TTC549 (cell line): Measurements from ENCODE around the gene SDHAF4.
"Not testable (repeated sequence)": the region's sequence is repeated elsewhere in the genome, so short reads cannot be mapped to it uniquely, and the experiment has no call there.

Experiments used
- FAIRE-seq: peaks from 2 replicates; lab custom pipeline; 2012; peaks lifted over from hg19 to GRCh38; lab: Jason Lieb, UNC

The SDHAF4 gene

GRCh38 chr6:70566751-70567382, at the start of gene SDHAF4:
SDHAF4 (plus strand) TSS chr6:70566930; CDS start chr6:70566941, 11 bp downstream.
- no peak for FAIRE-seq

- no peak for FAIRE-seq
Measured at GRCh38 chr6:70518723-70519122, 48.0 kb upstream of the SDHAF4 start.

- FAIRE-seq = peak; percentile 61
Measured at GRCh38 chr6:70520575-70520974, 46.2 kb upstream of the SDHAF4 start.

DNA sequence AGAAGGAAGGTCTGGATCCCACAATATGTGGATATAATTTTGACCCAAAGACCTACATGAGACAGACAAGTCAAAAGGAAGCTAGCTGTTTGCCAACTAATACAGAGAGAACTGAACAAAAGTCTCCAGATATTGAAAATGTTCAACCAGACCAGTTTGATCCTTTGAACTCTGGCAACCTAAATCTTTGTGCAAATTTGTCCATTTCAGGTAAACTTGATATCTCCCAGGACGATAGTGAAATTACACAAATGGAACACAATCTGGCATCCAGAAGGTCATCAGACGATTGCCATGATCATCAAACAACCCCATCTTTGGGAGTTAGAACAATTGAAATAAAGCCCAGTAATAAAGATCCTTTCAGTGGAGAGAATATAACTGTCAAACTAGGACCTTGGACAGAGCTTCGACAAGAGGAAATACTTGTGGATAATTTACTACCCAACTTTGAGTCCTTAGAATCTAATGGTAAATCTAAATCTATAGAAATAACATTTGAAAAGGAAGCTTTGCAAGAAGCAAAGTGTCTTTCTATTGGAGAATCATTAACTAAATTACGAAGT, 41.9 kb upstream of the SDHAF4 start:
- FAIRE-seq = no peak

GRCh38 chr6:70527071-70527737, 39.5 kb upstream of the SDHAF4 start:
- FAIRE-seq = no peak

DNA sequence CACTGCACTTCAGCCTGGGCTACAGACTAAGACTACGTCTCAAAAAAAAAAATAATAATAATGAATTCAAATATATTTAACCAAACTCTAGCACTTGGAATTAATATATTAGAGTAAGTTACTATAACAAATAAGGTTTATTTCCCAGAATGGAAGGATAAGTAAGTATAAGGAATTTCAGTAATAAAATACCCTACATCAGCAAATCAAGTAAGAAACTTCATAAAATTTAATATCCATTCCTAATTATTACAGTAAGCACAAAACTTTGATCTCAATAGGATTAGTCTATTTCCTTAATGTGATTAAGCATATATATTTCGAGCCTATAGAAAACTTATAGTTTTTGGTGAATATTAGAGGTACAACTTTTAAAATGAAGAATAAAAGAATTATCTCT, 36.7 kb upstream of the SDHAF4 start:
- FAIRE-seq = peak; percentile 11

DNA sequence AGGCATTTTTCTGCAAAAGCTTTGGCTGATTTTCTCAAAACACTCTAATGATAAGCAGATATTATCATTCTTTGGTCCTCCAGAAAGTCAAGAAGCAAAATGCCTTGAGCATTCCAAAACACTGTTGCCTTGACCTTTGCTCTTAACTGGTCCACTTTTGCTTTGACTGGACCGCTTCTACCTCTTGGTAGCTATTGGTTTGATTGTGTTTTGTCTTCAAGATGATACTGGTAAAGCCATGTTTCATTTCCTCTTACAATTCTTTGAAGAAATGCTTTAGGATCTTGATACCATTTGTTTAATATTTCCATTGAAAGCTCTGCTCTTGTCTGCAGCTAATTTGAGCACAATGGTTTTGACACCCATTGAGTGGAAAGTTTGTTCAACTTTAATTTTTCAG, 35.6 kb upstream of the SDHAF4 start:
- FAIRE-seq = no peak

- FAIRE-seq = no peak
Measured at GRCh38 chr6:70537266-70537665, 29.5 kb upstream of the SDHAF4 start.

GRCh38 chr6:70538376-70538775, 28.4 kb upstream of the SDHAF4 start:
- no peak for FAIRE-seq

DNA sequence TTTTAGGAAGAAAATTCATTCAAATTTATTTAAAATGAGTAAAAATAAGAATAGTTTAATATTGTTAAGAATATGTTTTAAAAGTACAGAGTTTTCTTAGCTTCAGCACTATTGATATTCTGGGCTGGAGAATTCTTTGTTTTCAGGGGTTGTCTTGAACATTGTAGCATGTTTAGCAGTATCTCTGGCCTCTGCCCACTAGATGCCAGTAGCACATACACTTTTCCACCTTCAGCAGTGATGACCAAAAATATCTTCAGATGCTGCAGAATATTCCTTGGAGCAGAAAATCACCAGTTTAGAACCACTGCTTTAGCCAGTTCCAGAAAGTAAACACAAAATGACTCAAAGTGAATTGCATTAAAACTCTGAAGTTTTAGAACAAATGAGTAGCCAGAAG, 19.4 kb upstream of the SDHAF4 start:
- FAIRE-seq = peak; percentile 57

DNA sequence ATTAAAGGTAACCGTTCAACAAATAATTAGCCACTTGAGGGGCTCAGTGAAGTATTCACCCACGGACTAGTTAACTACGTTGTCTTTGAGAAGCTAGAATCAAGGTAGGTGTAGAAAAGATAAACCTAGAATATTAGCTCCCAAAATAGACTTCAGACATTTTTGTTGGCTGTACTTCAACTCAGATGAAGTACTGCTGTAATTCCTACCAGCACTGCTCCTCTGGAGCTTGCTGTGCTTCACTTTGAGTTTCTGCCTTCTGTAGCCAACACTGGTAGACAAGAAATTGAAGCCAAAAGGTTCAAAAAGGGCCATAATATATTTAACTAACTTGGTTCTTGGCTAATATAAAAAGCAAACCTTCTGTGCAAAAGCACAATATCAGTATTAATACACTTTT, 18.8 kb upstream of the SDHAF4 start:
- no peak for FAIRE-seq

DNA sequence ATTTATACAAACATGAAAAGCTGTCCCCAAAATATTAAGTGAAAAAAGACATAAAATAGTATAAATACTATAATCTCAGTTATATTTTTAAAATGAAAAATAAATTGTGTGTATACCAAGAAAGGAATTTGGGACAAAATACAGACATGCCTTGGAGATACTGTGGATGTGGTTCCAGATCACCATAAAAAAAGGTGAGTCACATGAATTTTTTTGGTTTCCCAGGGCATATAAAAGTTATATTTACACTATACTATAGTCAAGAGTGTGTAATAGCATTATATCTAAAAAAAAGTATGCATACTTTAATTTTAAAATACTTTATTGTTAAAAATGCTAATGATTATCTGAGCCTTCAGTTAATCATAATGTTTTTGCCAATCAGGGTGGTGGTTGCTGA, 17.4 kb upstream of the SDHAF4 start:
- no peak for FAIRE-seq

DNA sequence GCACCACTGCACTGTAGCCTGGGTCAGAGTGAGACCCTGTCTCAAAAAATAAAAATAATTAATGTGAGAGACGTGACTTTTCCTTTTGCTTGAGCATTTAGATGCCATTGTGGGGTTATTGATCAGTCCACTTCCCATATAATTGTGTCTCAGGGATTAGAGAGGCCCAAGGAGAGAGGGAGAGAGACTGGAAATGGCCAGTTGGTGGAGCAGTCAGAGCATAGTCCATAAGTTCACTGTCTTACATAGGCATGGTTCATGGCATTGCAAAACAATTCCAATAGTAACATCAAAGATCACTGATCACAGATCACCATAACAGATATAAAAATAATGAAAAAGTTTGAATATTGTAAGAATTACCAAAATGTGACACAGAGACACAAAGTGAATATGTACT, 15.2 kb upstream of the SDHAF4 start:
- no peak for FAIRE-seq

DNA sequence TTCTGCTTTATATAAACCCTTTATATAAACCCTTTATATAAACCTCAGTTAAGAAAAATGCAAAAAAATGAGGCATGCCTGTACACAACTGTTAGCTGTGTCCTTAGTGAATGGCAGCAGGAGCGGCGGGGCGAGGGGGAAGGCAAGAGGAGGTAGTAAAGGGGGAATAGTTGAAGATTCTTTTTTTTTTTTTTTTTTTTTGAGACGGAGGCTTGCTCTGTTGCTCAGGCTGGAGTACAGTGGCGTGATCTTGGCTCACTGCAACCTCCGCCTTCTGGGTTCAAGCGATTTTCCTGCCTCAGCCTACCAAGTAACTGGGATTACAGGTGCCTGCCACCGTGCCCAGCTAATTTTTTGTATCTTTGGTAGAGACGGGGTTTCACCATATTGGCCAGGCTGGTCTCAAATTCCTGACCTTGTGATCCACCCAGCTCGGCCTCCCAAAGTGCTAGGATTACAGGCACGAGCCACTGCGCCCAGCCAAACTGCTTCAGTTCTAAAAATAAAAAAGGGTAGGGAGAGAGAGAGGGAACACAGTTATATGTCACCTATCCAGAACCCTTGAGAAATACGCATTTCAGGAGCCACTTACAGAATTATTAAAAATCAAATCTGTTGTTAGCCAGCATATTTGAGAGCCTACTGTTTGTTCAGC, 14.3 kb upstream of the SDHAF4 start:
- FAIRE-seq = not testable (repeated sequence)

- FAIRE-seq = no peak
Measured at GRCh38 chr6:70552974-70553373, 13.8 kb upstream of the SDHAF4 start.

DNA sequence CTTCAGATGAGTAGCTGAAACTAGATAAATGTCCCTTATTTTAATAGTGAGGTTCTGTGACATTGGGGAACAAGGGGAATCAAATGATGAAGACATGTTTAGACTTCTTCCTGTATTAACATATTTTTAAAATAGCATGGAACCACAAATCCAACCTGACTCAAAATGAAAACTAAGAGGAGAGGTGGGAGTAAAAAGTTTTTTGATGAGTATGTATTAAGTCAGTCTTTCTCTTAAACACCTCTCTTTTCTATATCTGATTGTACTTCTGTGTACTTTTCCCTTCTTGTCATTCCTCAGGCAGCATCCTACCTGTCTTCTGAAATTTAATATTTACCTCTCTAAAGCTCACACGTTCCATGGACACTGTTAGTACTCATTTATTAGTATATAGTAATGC, 8.7 kb upstream of the SDHAF4 start:
- no peak for FAIRE-seq

DNA sequence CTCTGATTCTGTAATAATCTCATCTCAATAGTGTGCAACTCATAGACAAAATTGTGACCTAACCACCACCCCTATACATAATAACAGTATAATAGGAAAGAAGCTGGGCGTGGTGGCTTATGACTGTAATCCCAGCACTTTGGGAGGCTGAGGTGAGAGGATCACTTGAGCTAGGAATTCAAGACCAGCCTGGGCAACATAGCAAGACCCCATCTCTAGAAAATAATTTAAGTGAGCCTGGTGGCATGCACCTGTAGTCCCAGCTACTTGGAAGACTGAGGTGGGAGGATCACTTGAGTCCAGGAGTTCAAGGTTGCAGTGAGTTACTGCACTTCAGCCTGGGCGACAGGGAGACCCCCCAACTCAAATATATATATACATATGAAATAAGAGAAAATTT, 4.3 kb upstream of the SDHAF4 start:
- FAIRE-seq = not testable (repeated sequence)

DNA sequence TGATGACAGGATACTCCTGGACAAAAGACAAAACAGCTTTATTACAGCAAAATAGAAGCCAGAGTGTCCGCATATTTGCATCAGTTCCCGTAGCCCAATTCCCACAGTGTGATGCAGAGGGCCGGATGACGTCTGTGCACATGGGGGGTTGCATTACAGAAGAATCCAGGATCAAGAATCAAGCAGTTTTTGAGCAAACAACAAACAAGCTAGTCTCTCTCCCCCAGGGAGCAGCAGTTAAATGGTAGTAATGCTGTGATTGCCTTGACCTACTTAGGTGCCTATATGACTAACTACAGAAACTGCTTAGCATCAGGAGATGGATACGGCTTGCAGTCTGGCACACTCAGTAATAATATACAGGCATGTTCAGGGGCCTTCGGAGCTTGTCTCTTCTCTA, 3.2 kb upstream of the SDHAF4 start:
- no peak for FAIRE-seq

- FAIRE-seq = no peak
Measured at GRCh38 chr6:70574643-70575042, 7.9 kb downstream of the SDHAF4 start.

DNA sequence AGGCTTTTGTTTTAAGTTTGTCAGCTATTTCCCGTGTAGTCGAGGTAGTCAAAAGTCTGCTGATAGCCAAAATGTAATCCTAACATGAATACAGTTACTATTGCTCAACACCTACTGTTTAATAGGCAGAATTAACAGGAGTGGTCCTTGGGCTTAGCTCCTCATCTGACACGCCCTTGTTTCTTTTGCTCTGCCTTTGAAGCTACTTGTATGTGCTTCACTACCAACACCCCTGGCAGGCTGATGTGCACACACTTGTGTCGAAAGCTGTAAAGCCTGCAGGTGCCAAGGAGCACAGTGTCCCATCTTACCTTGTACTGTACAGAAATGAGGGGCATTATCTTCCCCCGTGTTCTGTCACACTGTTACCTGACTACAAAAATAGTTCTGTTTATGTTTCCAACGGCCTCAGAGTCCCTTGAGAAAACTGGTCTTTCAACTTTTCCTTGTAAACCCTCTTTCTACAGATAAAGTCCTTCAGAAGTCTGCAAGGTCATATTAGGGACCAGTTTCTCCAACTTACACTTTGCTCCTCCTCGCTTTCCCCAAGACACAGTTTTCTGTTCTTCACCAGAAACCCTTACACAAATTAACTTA, 9.3 kb downstream of the SDHAF4 start:
- FAIRE-seq = no peak

GRCh38 chr6:70586114-70586513, 19.4 kb downstream of the SDHAF4 start:
- no peak for FAIRE-seq

DNA sequence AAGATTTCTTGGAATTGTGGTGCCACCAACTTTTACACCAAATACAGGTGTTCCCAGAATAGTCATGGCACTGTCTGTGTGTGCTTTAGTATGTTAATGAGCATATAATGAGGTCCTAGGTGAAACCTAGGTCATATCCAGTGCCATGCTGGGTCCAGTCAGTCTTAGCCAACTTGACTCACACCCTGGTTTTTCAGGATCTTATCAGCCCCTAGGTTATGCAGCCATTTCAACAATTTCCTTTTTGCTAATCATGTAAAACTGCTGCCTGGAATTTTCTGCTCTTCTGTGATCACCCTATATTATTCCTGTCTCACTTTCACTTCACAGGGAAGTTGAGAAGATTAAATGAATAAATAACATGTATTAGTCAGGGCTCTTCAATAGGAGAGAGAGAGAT, 23.7 kb downstream of the SDHAF4 start:
- FAIRE-seq = no peak
